Hepatocyte (in vitro differentiated cells): ENCODE data around the gene PIGL. TPM values are rescaled to one million over a fixed set of nuclear protein-coding genes. Genes with fewer than 3 reads are reported as not detected.

Source experiments
- DNase-seq: peaks from one replicate; pipeline ENCODE4 v3.0.0-alpha.2; 2016; ENCODE audit warnings: low spot score
- H2AFZ ChIP-seq: fragments of 200-600 bp; sonication (generic); 2 replicates; pipeline ENCODE4 v1.6.0; 2016; ENCODE audit warnings: antibody characterized with exemption, mild to moderate bottlenecking
- H3K27ac ChIP-seq: fragments of 200-600 bp; sonication (generic); 2 replicates; pipeline ENCODE4 v1.5.1; 2016; ENCODE audit warnings: mild to moderate bottlenecking
- H3K27me3 ChIP-seq: fragments of 200-600 bp; sonication (generic); 2 replicates; pipeline ENCODE4 v1.6.1; 2016
- H3K36me3 ChIP-seq: fragments of 200-600 bp; sonication (generic); replicated peaks from 2 replicates; pipeline ENCODE4 v1.5.1; 2016; ENCODE audit warnings: low read depth; ENCODE audit not compliant: insufficient read depth
- H3K4me1 ChIP-seq: fragments of 200-600 bp; sonication (generic); 2 replicates; pipeline ENCODE4 v1.5.1; 2016; ENCODE audit warnings: mild to moderate bottlenecking, moderate library complexity; ENCODE audit not compliant: insufficient read depth
- H3K4me2 ChIP-seq: fragments of 200-600 bp; sonication (generic); 2 replicates; pipeline ENCODE4 v1.6.0; 2016
- H3K4me3 ChIP-seq: fragments of 200-600 bp; sonication (generic); 2 replicates; pipeline ENCODE4 v1.5.1; 2016; ENCODE audit warnings: mild to moderate bottlenecking
- H3K79me2 ChIP-seq: fragments of 200-600 bp; sonication (generic); 2 replicates; pipeline ENCODE4 v1.6.0; 2017; ENCODE audit warnings: mild to moderate bottlenecking
- H3K9me2 ChIP-seq: fragments of 200-600 bp; sonication (generic); replicated peaks from 2 replicates; pipeline ENCODE4 v1.6.0; 2017; ENCODE audit warnings: mild to moderate bottlenecking; ENCODE audit not compliant: insufficient read depth
- H3K9me3 ChIP-seq: fragments of 200-600 bp; sonication (generic); 2 replicates; pipeline ENCODE4 v1.5.1; 2016; ENCODE audit warnings: low read depth, mild to moderate bottlenecking
- H4K20me1 ChIP-seq: fragments of 200-600 bp; sonication (generic); 2 replicates; pipeline ENCODE4 v1.6.0; 2016; ENCODE audit warnings: mild to moderate bottlenecking; ENCODE audit not compliant: insufficient read depth, poor library complexity, severe bottlenecking
- EZH2 ChIP-seq: fragments of 200-600 bp; sonication (generic); IDR thresholded peaks from 2 replicates; pipeline ENCODE4 v1.6.1; 2016; ENCODE audit warnings: antibody characterized with exemption, mild to moderate bottlenecking, borderline replicate concordance
- EZH2phosphoT487 ChIP-seq: fragments of 200-600 bp; sonication (generic); IDR thresholded peaks from one replicate; pipeline ENCODE4 v1.6.1; 2018; ENCODE audit warnings: antibody characterized with exemption, mild to moderate bottlenecking, low read depth, moderate library complexity; ENCODE audit not compliant: unreplicated experiment, severe bottlenecking
- whole genome bisulfite sequencing: methylation state at CpG from one replicate; pipeline ENCODE4 v1.1.6; 2016; ENCODE audit warnings: low lambda C conversion rate; ENCODE audit errors: missing lambda C conversion rate; 5-methylcytosine and 5-hydroxymethylcytosine counted together
- polyA plus RNA-seq: library from polyadenylated mRNA; unstranded; fragments of >200 nt; fragmentation: Nextera tagmentation; extraction: Ambion mirVana; gene quantifications from 2 replicates; pipeline ENCODE4 v1.2.1, GENCODE V29; 2016
- total RNA-seq: library from RNA; depleted of rRNA; stranded (reverse); fragments of >200 nt; gene quantifications from 2 replicates; pipeline ENCODE4 v1.2.3, GENCODE V29; 2014
- TF ChIP-seq, protein P1 (sequence below): fragments of 200-600 bp; sonication (generic); IDR thresholded peaks from 2 replicates; pipeline ENCODE4 v1.5.1; 2016; ENCODE audit warnings: antibody characterized with exemption, mild to moderate bottlenecking; ENCODE audit not compliant: poor library complexity

PIGL gene
- total and polyA plus RNA-seq, 2 experiments from 2014 or later, result 21.2 to 35.9 TPM

GRCh38 chr17:16358394-16358793, 141.4 kb downstream of the PIGL start:
- Histone ChIP-seq H4K20me1 (no peaks in the 10 kb centered on the region), H3K4me2 (no peak overlapping the region), H3K9me2 (no peaks in the 10 kb centered on the region), H3K79me2 (no peaks in the 10 kb centered on the region), H2AFZ (no peak overlapping the region), H3K4me1 (no peaks in the 10 kb centered on the region), H3K27ac (no peak overlapping the region), H3K27me3 (no peaks in the 10 kb centered on the region), H3K4me3 (no peak overlapping the region), H3K36me3 (no peaks in the 10 kb centered on the region), H3K9me3 (no peaks in the 10 kb centered on the region)
- no peak for TF ChIP-seq EZH2
- DNase-seq, result no peak

DNA sequence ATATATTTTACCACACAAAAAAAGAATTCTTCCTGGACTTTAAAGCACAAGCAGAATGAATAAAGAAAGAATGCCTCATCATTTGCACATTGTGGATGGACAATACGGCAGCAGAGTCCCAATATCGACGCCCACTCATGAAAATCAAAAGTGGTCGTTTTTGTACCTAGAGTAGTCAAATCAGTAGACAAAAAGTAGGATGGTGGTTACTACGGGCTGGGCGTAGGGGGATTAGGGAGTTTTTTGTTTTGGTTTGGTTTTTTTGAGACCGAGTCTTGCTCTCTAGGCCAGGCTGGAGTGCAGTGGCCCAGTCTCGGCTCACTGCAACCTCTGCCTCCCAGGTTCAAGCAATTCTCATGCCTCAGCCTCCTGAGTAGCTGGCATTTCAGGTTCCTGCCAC, 144.9 kb downstream of the PIGL start:
- H2AFZ ChIP-seq, result no peak overlapping the region
- H3K27me3 ChIP-seq, result no peaks in the 10 kb centered on the region
- DNase-seq, result no peak
- H4K20me1 ChIP-seq, result no peaks in the 10 kb centered on the region
- H3K4me1 ChIP-seq, result no peaks in the 10 kb centered on the region
- no peak overlapping the region for H3K4me2 ChIP-seq
- TF ChIP-seq EZH2, result no peak
- no peak for TF ChIP-seq EZH2phosphoT487
- TF ChIP-seq, protein P1, sequence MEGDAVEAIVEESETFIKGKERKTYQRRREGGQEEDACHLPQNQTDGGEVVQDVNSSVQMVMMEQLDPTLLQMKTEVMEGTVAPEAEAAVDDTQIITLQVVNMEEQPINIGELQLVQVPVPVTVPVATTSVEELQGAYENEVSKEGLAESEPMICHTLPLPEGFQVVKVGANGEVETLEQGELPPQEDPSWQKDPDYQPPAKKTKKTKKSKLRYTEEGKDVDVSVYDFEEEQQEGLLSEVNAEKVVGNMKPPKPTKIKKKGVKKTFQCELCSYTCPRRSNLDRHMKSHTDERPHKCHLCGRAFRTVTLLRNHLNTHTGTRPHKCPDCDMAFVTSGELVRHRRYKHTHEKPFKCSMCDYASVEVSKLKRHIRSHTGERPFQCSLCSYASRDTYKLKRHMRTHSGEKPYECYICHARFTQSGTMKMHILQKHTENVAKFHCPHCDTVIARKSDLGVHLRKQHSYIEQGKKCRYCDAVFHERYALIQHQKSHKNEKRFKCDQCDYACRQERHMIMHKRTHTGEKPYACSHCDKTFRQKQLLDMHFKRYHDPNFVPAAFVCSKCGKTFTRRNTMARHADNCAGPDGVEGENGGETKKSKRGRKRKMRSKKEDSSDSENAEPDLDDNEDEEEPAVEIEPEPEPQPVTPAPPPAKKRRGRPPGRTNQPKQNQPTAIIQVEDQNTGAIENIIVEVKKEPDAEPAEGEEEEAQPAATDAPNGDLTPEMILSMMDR, result no peak
- H3K27ac ChIP-seq, result no peak overlapping the region
- H3K4me3 ChIP-seq, result no peak overlapping the region
- no peaks in the 10 kb centered on the region for H3K36me3 ChIP-seq
- WGBS, result 91% methylated on average over 8 of the region's 8 CpGs
- H3K79me2 ChIP-seq, result no peaks in the 10 kb centered on the region
- no peaks in the 10 kb centered on the region for H3K9me3 ChIP-seq
- no peaks in the 10 kb centered on the region for H3K9me2 ChIP-seq

GRCh38 chr17:16363749-16364536, 146.9 kb downstream of the PIGL start:
- peak overlapping the region; percentile 41 for H2AFZ ChIP-seq
- no peaks in the 10 kb centered on the region for H3K4me1 ChIP-seq
- no peak overlapping the region for H3K27ac ChIP-seq
- no peak overlapping the region for H3K4me3 ChIP-seq
- no peaks in the 10 kb centered on the region for H3K79me2 ChIP-seq
- H3K9me2 ChIP-seq, result no peaks in the 10 kb centered on the region
- H3K36me3 ChIP-seq, result no peaks in the 10 kb centered on the region
- TF ChIP-seq, protein P1, result peak; percentile 91
- no peak for TF ChIP-seq EZH2phosphoT487
- no peaks in the 10 kb centered on the region for H3K27me3 ChIP-seq
- DNase-seq, result peak; percentile 84
- H3K9me3 ChIP-seq, result no peaks in the 10 kb centered on the region
- no peaks in the 10 kb centered on the region for H4K20me1 ChIP-seq
- H3K4me2 ChIP-seq, result no peak overlapping the region
- 4% methylated on average over 6 of the region's 6 CpGs for WGBS

DNA sequence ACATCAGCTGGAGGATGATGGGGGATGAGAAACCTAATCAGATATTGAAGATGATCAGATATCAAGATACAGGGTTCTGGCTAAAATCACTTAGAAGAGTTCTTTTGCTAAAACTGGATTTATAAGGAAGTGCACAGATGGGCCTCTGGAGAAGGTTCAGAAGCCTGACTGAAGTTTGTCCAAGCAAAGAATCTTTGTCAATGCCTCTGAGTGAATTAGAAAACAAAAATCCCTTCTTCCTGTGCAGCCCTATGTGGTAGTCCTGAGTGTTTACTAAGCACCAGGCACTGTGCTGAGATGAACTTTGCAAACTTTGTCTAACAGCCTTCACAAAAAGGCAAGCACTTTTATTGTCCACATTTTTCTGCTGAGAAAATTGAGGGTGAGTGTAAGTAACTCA, 147.6 kb downstream of the PIGL start:
- Histone ChIP-seq H3K9me2 (no peaks in the 10 kb centered on the region), H2AFZ (no peak overlapping the region), H3K9me3 (no peaks in the 10 kb centered on the region), H3K4me2 (no peak overlapping the region), H3K27ac (no peak overlapping the region), H4K20me1 (no peaks in the 10 kb centered on the region), H3K27me3 (no peaks in the 10 kb centered on the region), H3K79me2 (no peaks in the 10 kb centered on the region), H3K36me3 (no peaks in the 10 kb centered on the region), H3K4me3 (no peak overlapping the region), H3K4me1 (no peaks in the 10 kb centered on the region)
- no peak for TF ChIP-seq EZH2
- TF ChIP-seq, protein P1, result no peak
- TF ChIP-seq EZH2phosphoT487, result no peak
- no peak for DNase-seq
